ENCODE results near the gene TNIK. TPM values are rescaled to one million over a fixed set of nuclear protein-coding genes. Genes with fewer than 3 reads are reported as not detected.

The TNIK gene
- total and polyA plus RNA-seq, 2 of the 4 experiments (the other 2 are of a cell fraction) = 3.4 to 6.3 TPM

DNA sequence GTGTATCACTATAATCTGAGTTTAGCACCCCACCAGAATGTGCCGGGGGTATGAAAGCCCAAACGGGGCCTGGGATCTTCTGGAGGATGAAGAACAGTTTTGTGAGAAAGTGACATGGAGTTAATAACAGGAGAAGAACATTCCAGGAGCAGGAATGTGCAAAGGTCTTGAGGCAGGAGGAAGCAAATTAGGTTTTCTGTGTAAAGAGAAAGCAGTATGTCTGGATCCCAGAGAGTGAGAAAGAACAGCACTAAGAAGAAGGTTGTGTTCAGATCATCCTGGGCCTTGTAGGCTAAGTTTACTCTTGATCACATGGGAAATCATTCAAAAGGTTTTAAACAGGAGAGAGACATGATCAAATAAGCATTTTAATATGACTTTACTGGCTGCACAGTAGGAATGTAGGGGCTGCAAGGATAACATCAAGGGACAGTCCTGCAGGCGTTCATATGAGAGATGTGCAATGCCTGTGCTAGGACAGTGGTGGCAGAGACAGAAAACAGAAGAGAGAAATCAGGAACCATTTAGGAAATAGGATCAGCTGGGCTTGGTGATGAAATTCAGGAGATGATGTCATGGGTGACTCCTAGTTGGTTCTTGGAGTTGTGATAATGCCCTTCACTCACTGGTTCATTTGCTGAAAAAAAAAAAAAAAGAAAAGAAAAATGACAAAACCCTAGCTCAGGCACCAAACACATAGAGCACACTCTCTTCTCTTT lies 113.5 kb downstream of the TNIK start:
- Histone ChIP-seq H3K27me3 (ENCODE audit: control insufficient read depth, insufficient read depth, low read length) (no peaks in the 10 kb centered on the region), H4K91ac (ENCODE audit: insufficient read depth, low read depth, low read length) (no peak overlapping the region), H4K8ac (ENCODE audit: low read depth in 2 of 2, low read length in 2 of 2) (no peak overlapping the region), H2AK9ac (replicated peaks; ENCODE audit: low read depth, low read length, poor library complexity) (no peak overlapping the region), H3K9me1 (ENCODE audit: insufficient read depth, low read length) (0 out of 2 replicates have a peak, but pooled peaks cover under 1% of the 10 kb centered on the region), H4K20me1 (ENCODE audit: insufficient read depth, low read length) (no peaks in the 10 kb centered on the region), H2AFZ (replicated peaks; ENCODE audit: low read length, poor library complexity) (no peak overlapping the region), H2BK5ac (ENCODE audit: low read depth, low read length, poor library complexity, severe bottlenecking) (no peak overlapping the region), H3K23ac (ENCODE audit: low read depth, low read length) (no peak overlapping the region), H3K4me2 (ENCODE audit: low read depth, low read length) (no peak overlapping the region), H3K27ac (ENCODE audit: insufficient read depth, low read length) (no peak overlapping the region), H4K5ac (ENCODE audit: low read depth, low read length) (no peak overlapping the region), H2BK20ac (ENCODE audit: low read depth, low read length) (no peak overlapping the region), H3K4ac (ENCODE audit: low read depth, low read length) (no peak overlapping the region), H3K36me3 (ENCODE audit: control insufficient read depth, insufficient read depth, low read length) (no peaks in the 10 kb centered on the region), H3K18ac (ENCODE audit: low read depth, low read length) (no peak overlapping the region), H3K4me1 (ENCODE audit: control insufficient read depth, insufficient read depth, low read length) (peaks cover 3% of the 10 kb centered on the region), H2AK5ac (ENCODE audit: low read depth, low read length) (no peak overlapping the region), H2BK120ac (ENCODE audit: low read depth, low read length) (no peak overlapping the region), H3K9ac (ENCODE audit: low read depth, low read length) (no peak overlapping the region), H3K14ac (replicated peaks; ENCODE audit: low read depth, low read length) (no peak overlapping the region), H3K4me3 (ENCODE audit: insufficient read depth, low read depth, low read length) (no peak overlapping the region), H3K9me3 (ENCODE audit: control insufficient read depth, insufficient read depth, low read length) (no peaks in the 10 kb centered on the region), H3K79me1 (ENCODE audit: low read depth in 1 of 2, low read length in 2 of 2) (no peaks in the 10 kb centered on the region), H3K56ac (ENCODE audit: extremely low read depth, insufficient read depth, low read length) (no peak overlapping the region), H2BK15ac (ENCODE audit: low read depth, low read length) (no peak overlapping the region)
- dilution Hi-C loops (cut with HindIII; ENCODE audit: low sequenced_read_pairs, unreplicated experiment) = no loop called here
- 80% methylated on average over 1 of the region's 3 CpGs; no CpG with 5 or more reads in 1 of the 2 experiments for whole genome bisulfite sequencing, 2 experiments (ENCODE audit: extremely low coverage in 2 of 2, insufficient read length in 1 of 2)
- CTCF ChIA-PET = interaction anchor here (0.7 kb wide), 1 partner anchor 237 kb away, joined by 6 read pairs; no protein-coding TSS in a partner anchor
- no TSS peak for BruUV-seq (replicated peaks)
- no peak for TF ChIP-seq RAD21 (IDR thresholded peaks at IDR 0.05; ENCODE audit: low read length)
- TF ChIP-seq CEBPB (IDR thresholded peaks at IDR 0.05; ENCODE audit: low read depth, low read length) = peak; percentile 42; the same call in 1 of the 2 replicates
- in situ Hi-C loops (cut with MboI; ENCODE audit: low sequenced_read_pairs) = no loop called here
- intact Hi-C loops (cut with micrococcal nuclease) = no loop called here
- POLR2A ChIA-PET (ENCODE audit: unreplicated experiment) = no interaction called here
- ATAC-seq (ENCODE audit: low read depth) = no peak; the same call in 1 of the 2 replicates
- peak; percentile 53 for DNase-seq

Measured in IMR-90 (cell line).